HG02981 (cell line): ENCODE data around the gene C1RL.
"Not testable (repeated sequence)": the region's sequence is repeated elsewhere in the genome, so short reads cannot be mapped to it uniquely, and the experiment has no call there.

Experiments used
- ATAC-seq: cut with Tn5 transposase; IDR thresholded peaks from one replicate; pipeline ENCODE4 v1.9.1; 2021; ENCODE audit warnings: mild to moderate bottlenecking, moderate library complexity; ENCODE audit not compliant: unreplicated experiment

C1RL gene

DNA sequence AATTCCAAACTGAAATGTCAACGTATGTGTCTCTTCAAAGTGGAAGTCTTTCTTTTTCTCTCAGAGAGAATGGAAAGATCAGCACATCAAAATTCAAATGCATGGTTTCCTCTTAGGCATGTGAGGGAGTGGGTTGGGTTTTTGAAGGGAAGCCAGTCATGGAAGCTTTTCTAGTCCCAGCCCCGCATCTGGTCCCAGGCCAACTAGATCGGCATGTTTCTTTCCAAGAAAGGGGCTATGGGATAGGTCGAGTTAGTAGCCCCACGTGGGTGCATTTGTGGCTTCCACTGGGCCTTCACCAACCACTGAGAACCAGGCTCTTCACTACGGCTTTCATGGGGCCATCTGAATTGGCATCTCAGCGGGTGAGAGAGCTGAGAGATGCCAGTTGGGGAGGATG lies 41.9 kb downstream of the C1RL start:
- no peak for ATAC-seq

GRCh38 chr12:7066596-7066995 lies 42.4 kb downstream of the C1RL start:
- no peak for ATAC-seq

DNA sequence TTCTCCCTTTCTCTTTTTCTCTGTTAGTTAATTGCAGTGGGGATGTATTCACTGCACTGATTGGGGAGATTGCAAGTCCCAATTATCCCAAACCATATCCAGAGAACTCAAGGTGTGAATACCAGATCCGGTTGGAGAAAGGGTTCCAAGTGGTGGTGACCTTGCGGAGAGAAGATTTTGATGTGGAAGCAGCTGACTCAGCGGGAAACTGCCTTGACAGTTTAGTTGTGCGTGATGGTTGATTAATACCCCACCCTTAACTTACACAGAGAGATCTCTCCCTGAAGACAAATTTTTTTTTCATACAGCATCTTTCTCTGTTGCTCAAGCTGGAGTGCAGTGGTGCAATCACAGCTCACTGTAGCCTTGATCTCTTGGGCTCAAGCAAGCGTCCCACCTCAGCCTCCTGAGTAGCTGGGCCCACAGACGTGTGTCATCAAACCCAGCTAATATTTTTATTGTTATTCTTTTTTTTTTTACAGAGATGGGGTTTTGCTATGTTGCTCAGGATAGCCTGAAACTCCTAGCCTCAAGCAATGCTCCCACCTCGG lies 43.9 kb downstream of the C1RL start:
- no peak for ATAC-seq

DNA sequence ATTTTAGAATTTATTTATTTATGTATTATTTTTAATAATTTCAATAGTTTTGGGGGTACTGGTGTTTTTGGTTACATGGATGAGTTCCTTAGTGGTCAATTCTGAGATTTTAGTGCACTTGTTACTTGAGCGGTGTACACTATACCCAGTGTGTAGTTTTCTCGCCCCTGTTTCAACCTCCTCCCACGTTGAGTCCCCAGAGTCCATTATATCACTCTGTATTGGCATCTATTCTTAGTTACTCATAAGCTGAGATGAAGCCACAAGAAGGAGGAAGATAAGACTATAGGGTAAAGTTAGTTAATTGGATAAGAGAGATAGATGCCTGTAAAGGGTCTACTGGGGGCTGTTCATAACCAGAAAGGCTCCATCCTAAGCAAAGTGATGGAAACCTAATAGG lies 44.5 kb downstream of the C1RL start:
- no peak for ATAC-seq

DNA sequence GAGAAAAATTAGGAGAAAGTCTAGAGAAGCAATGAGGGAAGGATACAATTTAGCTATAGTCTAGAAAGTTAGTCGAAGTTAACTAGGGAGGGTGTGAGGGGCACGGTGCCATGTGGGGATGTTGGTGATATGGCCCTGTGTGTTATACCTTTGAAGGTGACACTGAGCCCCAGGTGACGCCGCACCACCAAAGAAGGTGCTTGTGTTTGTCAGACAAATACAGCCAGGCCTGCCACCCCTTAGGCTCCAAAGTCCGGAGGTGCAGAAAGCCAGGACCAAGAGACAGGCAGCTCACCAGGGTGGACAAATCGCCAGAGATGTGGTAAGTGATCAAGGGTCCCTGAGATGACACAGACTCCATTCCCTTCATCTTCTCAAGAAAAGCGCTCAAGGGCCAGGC lies 47.4 kb downstream of the C1RL start:
- ATAC-seq, result no peak

- ATAC-seq, result no peak
Observed at GRCh38 chr12:7061138-7061537, 47.9 kb downstream of the C1RL start.

DNA sequence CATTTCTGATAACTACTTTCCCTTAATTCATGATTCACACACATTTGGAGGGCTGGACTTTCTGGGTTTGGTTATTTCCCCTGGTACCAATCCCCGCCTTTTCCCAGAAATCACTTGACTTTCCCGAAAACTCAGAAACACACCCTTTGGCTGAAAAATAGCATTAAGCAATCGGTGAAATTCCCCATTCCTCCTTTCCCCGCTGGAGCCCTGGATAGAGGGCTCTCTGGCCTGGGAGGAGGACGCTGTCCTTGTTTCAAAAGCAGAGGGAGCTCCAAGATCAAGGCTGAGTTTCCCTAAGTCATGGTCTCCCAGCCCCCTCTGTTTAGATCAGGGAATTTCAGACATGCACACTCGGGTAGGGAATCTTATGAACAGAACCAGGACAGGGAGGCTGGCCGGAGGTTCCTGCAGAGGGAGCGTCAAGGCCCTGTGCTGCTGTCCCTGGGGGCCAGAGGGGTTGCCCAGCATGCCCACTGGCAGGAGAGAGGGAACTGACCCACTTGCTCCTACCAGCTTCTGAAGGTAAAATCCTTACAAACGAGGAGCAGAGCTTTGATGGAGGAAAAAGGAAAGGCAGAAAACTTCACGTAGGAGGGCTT lies 48.6 kb downstream of the C1RL start, which contains the start of gene C1S:
TSS of gene C1S (plus strand) at position 366 of the 602 bp plus-strand sequence. CDS start 1,195 bp downstream, outside the sequence.
- ATAC-seq, result no peak

GRCh38 chr12:7059780-7060179 lies 49.2 kb downstream of the C1RL start:
- ATAC-seq, result no peak

DNA sequence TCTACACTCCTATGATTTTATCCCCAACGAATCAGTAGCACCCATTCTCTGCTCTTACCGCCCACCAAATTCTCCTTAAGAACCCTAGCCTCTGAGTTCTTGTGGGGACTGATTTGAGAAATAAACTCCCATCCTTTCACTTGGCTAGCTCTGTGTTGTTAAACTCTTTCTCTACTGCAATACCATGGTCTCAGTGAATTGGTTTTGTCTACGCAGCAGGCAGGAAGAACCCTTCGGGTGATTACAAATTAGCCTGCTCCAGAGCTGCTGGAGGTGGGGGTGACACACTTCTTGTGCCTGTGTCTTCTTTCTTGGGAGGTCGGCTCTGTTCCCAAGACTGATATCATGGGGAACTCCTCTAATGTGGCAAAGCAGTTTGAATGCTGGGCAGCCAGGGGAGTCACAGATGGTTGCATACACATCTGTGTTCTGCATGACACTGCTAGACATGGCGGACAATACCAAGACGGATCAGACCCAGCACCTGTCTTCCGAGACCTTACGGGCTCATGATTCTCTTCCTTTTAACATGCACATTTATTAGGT lies 50.1 kb downstream of the C1RL start:
- no peak for ATAC-seq

DNA sequence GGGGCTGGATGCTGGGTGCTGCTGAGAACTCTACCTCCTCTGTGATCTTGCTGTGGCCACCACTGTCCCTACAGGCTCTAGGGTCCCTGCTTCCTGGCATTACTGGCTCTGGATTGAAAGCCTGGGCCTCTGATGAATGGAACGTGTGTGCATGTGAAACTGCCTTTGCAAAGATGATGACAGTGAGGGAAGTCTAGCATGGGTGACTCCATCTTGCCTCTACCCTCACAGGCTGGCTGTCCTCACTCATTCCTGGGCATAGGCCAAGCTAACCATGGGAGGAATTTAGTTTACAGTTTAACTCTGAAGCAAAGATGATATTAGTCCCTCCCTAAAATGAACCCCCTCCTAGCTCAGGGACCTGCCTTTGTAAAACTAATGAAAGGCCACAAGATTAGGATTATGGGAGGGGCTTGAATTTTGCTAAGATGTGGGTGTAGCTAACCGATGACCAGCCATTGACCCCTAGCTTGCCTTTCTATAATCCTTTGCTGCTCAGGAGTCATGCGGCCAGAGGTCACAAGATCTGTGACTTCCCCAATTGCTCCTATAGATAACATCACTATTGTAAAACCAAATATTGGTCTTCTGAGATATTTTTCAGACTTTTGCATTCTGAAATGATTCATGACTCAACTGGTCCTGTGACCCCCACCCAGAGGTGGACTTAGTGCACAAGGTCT lies 50.7 kb downstream of the C1RL start:
- ATAC-seq, result no peak

DNA sequence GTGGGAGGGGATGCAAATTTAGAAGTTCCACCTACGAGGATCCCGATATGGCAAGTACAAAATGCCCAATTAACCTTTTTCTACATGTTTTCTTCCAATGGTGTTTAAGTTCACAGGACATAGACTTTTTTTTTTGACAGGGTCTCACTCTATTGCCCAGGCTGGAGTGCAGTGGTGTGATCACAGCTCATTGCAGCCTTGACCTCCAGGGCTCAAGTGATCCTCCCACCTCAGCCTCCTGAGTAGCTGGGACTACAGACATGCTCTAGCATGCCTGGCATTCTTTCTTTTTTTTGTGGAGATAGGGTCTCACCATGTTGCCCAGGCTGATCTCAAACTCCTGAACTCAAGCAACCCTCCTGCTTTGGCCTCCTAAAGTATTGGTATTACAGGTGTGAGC lies 53.3 kb downstream of the C1RL start:
- ATAC-seq, result not testable (repeated sequence)

DNA sequence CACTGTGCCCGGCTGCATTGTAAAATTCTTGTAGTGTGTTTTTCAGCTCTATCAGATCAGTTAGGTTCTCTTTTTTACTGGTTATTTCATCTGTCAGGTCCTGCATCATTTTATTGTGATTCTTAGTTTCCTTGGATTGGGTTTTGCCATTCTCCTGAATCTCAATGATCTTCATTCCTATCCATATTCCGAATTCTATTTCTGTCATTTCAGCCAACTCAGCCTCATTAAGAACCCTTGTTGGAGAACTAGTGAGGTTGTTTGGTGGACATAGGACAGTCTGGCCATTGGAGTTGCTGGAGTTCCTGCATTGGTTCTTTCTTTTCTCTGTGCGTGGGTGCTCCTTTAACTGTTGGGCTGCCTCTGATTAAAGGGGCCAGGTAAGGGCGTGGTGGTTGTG lies 54.1 kb downstream of the C1RL start:
- ATAC-seq, result no peak

- not testable (repeated sequence) for ATAC-seq
Observed at GRCh38 chr12:7049973-7050372, 59.0 kb downstream of the C1RL start.

DNA sequence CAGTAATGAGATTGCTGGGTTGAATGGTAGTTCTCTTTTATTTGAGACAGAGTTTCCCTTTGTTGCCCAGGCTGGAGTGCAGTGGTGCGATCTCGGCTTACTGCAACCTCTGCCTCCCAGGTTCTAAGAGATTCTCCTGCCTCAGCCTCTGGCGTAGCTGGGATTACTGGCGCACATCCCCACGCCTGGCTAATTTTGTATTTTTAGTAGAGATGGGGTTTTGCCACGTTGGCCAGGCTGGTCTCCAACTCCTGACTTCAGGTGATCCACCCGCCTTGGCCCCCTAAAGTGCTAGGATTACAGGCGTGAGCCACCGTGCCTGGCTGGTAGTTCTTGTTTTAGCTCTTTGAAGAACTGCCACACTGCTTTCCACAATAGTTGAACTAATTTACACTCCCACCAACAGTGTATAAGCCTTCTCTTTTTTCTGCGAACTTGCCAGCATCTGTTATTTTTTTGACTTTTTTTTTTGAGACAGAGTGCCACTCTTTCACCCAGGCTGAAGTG lies 59.5 kb downstream of the C1RL start:
- ATAC-seq, result not testable (repeated sequence)

DNA sequence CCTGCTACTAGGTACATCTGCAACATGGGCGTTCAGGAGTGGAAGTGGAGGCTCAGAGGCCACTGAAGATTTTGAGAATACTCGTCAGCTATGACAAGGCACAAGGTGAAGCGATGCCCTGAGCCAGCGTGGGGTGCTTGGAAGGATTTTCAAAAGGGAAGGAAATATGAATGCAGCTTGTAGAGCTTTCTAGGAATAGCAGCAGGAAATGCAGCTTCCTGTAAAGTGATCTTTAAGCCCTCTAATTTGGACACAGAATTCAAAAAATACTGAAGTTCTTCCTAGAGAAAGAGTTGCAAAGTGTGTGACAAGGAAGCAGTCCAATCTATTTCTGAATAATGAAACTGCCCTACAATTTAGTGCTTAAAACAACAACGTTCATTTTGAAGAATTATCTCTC lies 61.7 kb downstream of the C1RL start:
- ATAC-seq, result no peak

- no peak for ATAC-seq
Observed at GRCh38 chr12:7046383-7047105, 62.5 kb downstream of the C1RL start.

DNA sequence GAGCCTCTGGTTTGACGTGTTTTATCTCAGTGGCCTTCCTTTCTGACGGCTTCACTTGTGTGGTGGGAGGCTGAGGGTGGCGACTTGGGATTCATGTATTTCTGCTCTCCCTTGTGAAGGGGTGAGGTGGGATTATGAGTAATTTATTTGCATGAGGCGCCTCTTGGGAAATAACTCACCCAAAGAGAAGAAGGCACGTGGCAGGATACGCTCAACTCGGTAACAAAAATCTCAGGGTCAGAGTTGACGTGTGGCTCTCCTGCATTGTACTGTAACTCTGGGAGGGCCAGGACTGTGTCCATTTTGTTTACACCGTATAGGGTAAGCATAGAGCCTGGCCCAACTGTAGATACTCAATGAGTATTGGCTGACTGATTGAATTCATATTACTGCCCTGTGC lies 63.1 kb downstream of the C1RL start:
- ATAC-seq, result no peak
